ENCODE data around the gene PLA2G4B. TPM values are rescaled to one million over a fixed set of nuclear protein-coding genes. Genes with fewer than 3 reads are reported as not detected.

Gene PLA2G4B
- total and polyA plus RNA-seq, 2 donors (not counting 1 experiment from before 2014, with no cell fraction given) = 22.6 to 33.2 TPM

DNA sequence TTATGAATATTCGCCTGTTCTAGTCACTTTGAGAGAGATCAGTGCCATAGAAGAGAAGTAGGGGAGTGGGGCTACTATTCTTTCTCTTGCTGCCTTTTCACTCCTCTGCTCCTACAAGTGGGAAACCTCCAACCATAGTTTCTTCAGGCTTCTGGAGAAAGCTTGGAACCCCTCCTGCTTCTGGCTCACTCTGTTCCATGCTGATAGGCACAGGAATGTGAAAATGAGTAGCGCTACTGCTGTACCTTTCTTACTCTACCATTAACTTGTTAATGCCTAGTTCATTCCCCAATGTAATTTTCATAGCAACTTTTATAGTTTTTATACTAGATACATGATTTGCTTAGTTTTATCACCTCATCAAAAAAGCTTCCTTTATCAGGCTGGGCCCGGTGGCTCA, 37.5 kb upstream of the PLA2G4B start:
- WGBS (ENCODE audit: insufficient coverage) = no CpG with 5 or more reads among the region's 3 CpGs

DNA sequence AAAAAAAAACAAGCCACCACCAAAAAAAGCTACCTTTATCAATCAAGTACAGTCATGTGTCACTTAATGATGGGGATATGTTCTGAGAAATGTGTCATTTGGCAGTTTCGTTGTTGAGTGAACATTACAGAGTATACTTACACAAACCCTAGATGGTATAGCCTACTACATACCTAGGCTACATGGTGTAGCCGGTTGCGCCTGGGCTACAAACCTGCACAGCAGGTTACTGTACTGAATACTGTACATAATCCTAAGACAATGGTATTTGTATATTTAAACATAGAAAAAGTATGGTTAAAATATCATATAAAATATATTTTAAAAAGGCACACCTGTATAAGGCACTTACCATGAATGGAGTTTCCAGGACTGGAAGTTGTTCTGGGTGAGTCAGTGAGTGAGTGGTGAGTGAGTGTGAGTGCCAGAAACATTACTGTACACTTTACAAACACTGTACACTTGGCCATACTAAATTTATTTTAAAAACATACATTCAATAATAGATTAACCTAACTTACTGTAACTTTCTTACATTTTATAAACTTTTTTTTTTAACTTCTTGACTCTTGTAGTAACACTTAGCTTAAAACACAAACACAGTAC, 36.7 kb upstream of the PLA2G4B start:
- Histone ChIP-seq H3K4me2 (replicated peaks; ENCODE audit: low read depth, low read length, poor library complexity, severe bottlenecking) (no peak overlapping the region), H3K4me1 (ENCODE audit: control insufficient read depth in 2 of 2, insufficient read depth in 2 of 2, low read length in 2 of 2) (no peaks in the 10 kb centered on the region), H3K79me2 (ENCODE audit: control insufficient read depth, insufficient read depth, low read length) (no peaks in the 10 kb centered on the region), H3K9me3 (ENCODE audit: control extremely low read depth in 1 of 3, control insufficient read depth in 2 of 3, insufficient read depth in 1 of 3, low read length in 2 of 3) (no peaks in the 10 kb centered on the region), H2AFZ (ENCODE audit: insufficient read depth, low read depth, low read length, poor library complexity, severe bottlenecking) (no peak overlapping the region), H3K9ac (ENCODE audit: low read length) (no peak overlapping the region), H3K4me3 (ENCODE audit: control extremely low read depth in 1 of 5, extremely low read depth in 1 of 5, insufficient read depth in 1 of 5, low read depth in 2 of 5, low read length in 4 of 5) (no peak overlapping the region), H3K36me3 (replicated peaks in 1 of 2; ENCODE audit: control extremely low read depth in 1 of 2, control insufficient read depth in 1 of 2, extremely low read depth in 1 of 2, insufficient read depth in 2 of 2, low read length in 1 of 2) (peaks cover 0 to 15% of the 10 kb centered on the region in 2 experiments), H4K20me1 (ENCODE audit: control insufficient read depth, insufficient read depth, low read length, poor library complexity, severe bottlenecking) (no peaks in the 10 kb centered on the region), H3K27me3 (replicated peaks in 1 of 4; ENCODE audit: control extremely low read depth in 1 of 4, control insufficient read depth in 3 of 4, insufficient read depth in 4 of 4, low read length in 3 of 4) (no peaks in the 10 kb centered on the region), H3K27ac (ENCODE audit: low read length in 2 of 2) (no peak overlapping the region)
- Mint-ChIP-seq H3K9me3 (ENCODE audit: insufficient read depth) (no peaks in the 10 kb centered on the region), H3K27me3 (no peaks in the 10 kb centered on the region), H3K4me3 (no peak overlapping the region), H3K4me1 (peaks cover 6% of the 10 kb centered on the region), H3K27ac (no peak overlapping the region)
- DNase-seq = no peak
- intact Hi-C loops (cut with micrococcal nuclease) = no loop called here
- WGBS (ENCODE audit: insufficient coverage) = 100% methylated on average over 1 of the region's 3 CpGs
- POLR2A ChIA-PET = interaction anchor here (0.7 kb wide), 1 partner anchor 22 kb away, joined by 3 read pairs; no protein-coding TSS in a partner anchor
- TF ChIP-seq EZH2 (IDR thresholded peaks at IDR 0.05; ENCODE audit: borderline replicate concordance, insufficient read depth, low read depth, low read length, poor library complexity, severe bottlenecking) = no peak
- TF ChIP-seq, protein P1, sequence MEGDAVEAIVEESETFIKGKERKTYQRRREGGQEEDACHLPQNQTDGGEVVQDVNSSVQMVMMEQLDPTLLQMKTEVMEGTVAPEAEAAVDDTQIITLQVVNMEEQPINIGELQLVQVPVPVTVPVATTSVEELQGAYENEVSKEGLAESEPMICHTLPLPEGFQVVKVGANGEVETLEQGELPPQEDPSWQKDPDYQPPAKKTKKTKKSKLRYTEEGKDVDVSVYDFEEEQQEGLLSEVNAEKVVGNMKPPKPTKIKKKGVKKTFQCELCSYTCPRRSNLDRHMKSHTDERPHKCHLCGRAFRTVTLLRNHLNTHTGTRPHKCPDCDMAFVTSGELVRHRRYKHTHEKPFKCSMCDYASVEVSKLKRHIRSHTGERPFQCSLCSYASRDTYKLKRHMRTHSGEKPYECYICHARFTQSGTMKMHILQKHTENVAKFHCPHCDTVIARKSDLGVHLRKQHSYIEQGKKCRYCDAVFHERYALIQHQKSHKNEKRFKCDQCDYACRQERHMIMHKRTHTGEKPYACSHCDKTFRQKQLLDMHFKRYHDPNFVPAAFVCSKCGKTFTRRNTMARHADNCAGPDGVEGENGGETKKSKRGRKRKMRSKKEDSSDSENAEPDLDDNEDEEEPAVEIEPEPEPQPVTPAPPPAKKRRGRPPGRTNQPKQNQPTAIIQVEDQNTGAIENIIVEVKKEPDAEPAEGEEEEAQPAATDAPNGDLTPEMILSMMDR (IDR thresholded peaks at IDR 0.05) = no peak
- ATAC-seq (ENCODE audit: low read depth) = no peak
- CTCF ChIA-PET = interaction anchor here (0.7 to 15.7 kb wide), 3 partner anchors 10 to 62 kb away, joined by 3 to 716 read pairs (median 27); partner anchors contain the start of gene MAPKBP1

More for the DNA sequence above, 37.5 kb upstream of the PLA2G4B start:
- no peaks in the 10 kb centered on the region for H3K79me2 ChIP-seq (ENCODE audit: control insufficient read depth, insufficient read depth, low read length)
- H3K4me2 ChIP-seq (replicated peaks; ENCODE audit: low read depth, low read length, poor library complexity, severe bottlenecking) = no peak overlapping the region
- peaks cover 6% of the 10 kb centered on the region for H3K4me1 Mint-ChIP-seq
- H2AFZ ChIP-seq (ENCODE audit: insufficient read depth, low read depth, low read length, poor library complexity, severe bottlenecking) = no peak overlapping the region
- no peaks in the 10 kb centered on the region for H4K20me1 ChIP-seq (ENCODE audit: control insufficient read depth, insufficient read depth, low read length, poor library complexity, severe bottlenecking)
- H3K27me3 Mint-ChIP-seq = no peaks in the 10 kb centered on the region
- ATAC-seq (ENCODE audit: low read depth) (no peak), DNase-seq (no peak)
- H3K27me3 ChIP-seq (replicated peaks in 1 of 4; ENCODE audit: control extremely low read depth in 1 of 4, control insufficient read depth in 3 of 4, insufficient read depth in 4 of 4, low read length in 3 of 4) = no peaks in the 10 kb centered on the region
- H3K27ac Mint-ChIP-seq = no peak overlapping the region
- no peak overlapping the region for H3K27ac ChIP-seq (ENCODE audit: low read length in 2 of 2)
- CTCF ChIA-PET = interaction anchor here (3.9 to 15.7 kb wide), 2 partner anchors 11 to 25 kb away, joined by 27 to 716 read pairs; partner anchors contain the start of gene MAPKBP1
- POLR2A ChIA-PET = no interaction called here
- H3K9me3 ChIP-seq (ENCODE audit: control extremely low read depth in 1 of 3, control insufficient read depth in 2 of 3, insufficient read depth in 1 of 3, low read length in 2 of 3) = no peaks in the 10 kb centered on the region
- no peak for TF ChIP-seq EZH2 (IDR thresholded peaks at IDR 0.05; ENCODE audit: borderline replicate concordance, insufficient read depth, low read depth, low read length, poor library complexity, severe bottlenecking)
- TF ChIP-seq, protein P1 (IDR thresholded peaks at IDR 0.05) = no peak
- H3K9me3 Mint-ChIP-seq (ENCODE audit: insufficient read depth) = no peaks in the 10 kb centered on the region
- no peak overlapping the region for H3K4me3 ChIP-seq (ENCODE audit: control extremely low read depth in 1 of 5, extremely low read depth in 1 of 5, insufficient read depth in 1 of 5, low read depth in 2 of 5, low read length in 4 of 5)
- H3K4me3 Mint-ChIP-seq = no peak overlapping the region
- peaks cover 0 to 1% of the 10 kb centered on the region in 2 donors for H3K4me1 ChIP-seq (ENCODE audit: control insufficient read depth in 2 of 2, insufficient read depth in 2 of 2, low read length in 2 of 2)
- no peak overlapping the region for H3K9ac ChIP-seq (ENCODE audit: low read length)
- intact Hi-C loops (cut with micrococcal nuclease) = no loop called here
- H3K36me3 ChIP-seq (replicated peaks in 1 of 2; ENCODE audit: control extremely low read depth in 1 of 2, control insufficient read depth in 1 of 2, extremely low read depth in 1 of 2, insufficient read depth in 2 of 2, low read length in 1 of 2) = peaks cover 0 to 15% of the 10 kb centered on the region in 2 experiments
